KOPT-K1 (cell line): ENCODE results near the gene SORCS2.

ENCODE experiments used
- H3K27ac ChIP-seq: fragments of 200-600 bp; sonication (generic); 2 replicates; pipeline ENCODE4 v1.5.1; 2016; ENCODE audit warnings: antibody characterized with exemption, mild to moderate bottlenecking, low read depth, low read length; ENCODE audit not compliant: poor library complexity, severe bottlenecking
- H3K36me3 ChIP-seq: fragments of 200-600 bp; sonication (generic); 2 replicates; pipeline ENCODE4 v1.5.1; 2017; ENCODE audit warnings: antibody characterized with exemption, mild to moderate bottlenecking, low read length, moderate library complexity; ENCODE audit not compliant: insufficient read depth
- H3K9me3 ChIP-seq: fragments of 200-600 bp; sonication (generic); 2 replicates; pipeline ENCODE4 v1.5.1; 2017; ENCODE audit warnings: antibody characterized with exemption, low read length, mild to moderate bottlenecking; ENCODE audit not compliant: insufficient read depth, poor library complexity, severe bottlenecking

Gene SORCS2

GRCh38 chr4:7774301-7775294 lies 582.3 kb downstream of the SORCS2 start:
- no peaks in the 10 kb centered on the region for H3K9me3 ChIP-seq
- no peak overlapping the region for H3K27ac ChIP-seq
- no peaks in the 10 kb centered on the region for H3K36me3 ChIP-seq

GRCh38 chr4:7775396-7775795 lies 583.1 kb downstream of the SORCS2 start:
- Histone ChIP-seq H3K9me3 (no peaks in the 10 kb centered on the region), H3K27ac (no peak overlapping the region), H3K36me3 (no peaks in the 10 kb centered on the region)

GRCh38 chr4:7777017-7777710 lies 584.8 kb downstream of the SORCS2 start:
- no peak overlapping the region for H3K27ac ChIP-seq
- H3K36me3 ChIP-seq = no peaks in the 10 kb centered on the region
- no peaks in the 10 kb centered on the region for H3K9me3 ChIP-seq

- Histone ChIP-seq H3K9me3 (no peaks in the 10 kb centered on the region), H3K36me3 (no peaks in the 10 kb centered on the region), H3K27ac (no peak overlapping the region)
These were observed 585.7 kb downstream of the SORCS2 start for GRCh38 chr4:7777871-7778509.

GRCh38 chr4:7778510-7779431 lies 586.4 kb downstream of the SORCS2 start:
- Histone ChIP-seq H3K9me3 (no peaks in the 10 kb centered on the region), H3K36me3 (no peaks in the 10 kb centered on the region), H3K27ac (no peak overlapping the region)

- H3K9me3 ChIP-seq = no peaks in the 10 kb centered on the region
- H3K36me3 ChIP-seq = no peaks in the 10 kb centered on the region
- H3K27ac ChIP-seq = no peak overlapping the region
These were observed 587.1 kb downstream of the SORCS2 start for GRCh38 chr4:7779432-7779768.

GRCh38 chr4:7780751-7781348 lies 588.5 kb downstream of the SORCS2 start:
- Histone ChIP-seq H3K36me3 (no peaks in the 10 kb centered on the region), H3K9me3 (no peaks in the 10 kb centered on the region), H3K27ac (no peak overlapping the region)

GRCh38 chr4:7781366-7781765 lies 589.0 kb downstream of the SORCS2 start:
- Histone ChIP-seq H3K27ac (no peak overlapping the region), H3K36me3 (no peaks in the 10 kb centered on the region), H3K9me3 (no peaks in the 10 kb centered on the region)

- no peaks in the 10 kb centered on the region for H3K36me3 ChIP-seq
- H3K27ac ChIP-seq = no peak overlapping the region
- no peaks in the 10 kb centered on the region for H3K9me3 ChIP-seq
These were observed 589.7 kb downstream of the SORCS2 start for GRCh38 chr4:7781993-7782392.

- H3K36me3 ChIP-seq = no peaks in the 10 kb centered on the region
- H3K27ac ChIP-seq = no peak overlapping the region
- no peaks in the 10 kb centered on the region for H3K9me3 ChIP-seq
These were observed 590.4 kb downstream of the SORCS2 start for GRCh38 chr4:7782783-7783182.

- H3K36me3 ChIP-seq = no peaks in the 10 kb centered on the region
- H3K27ac ChIP-seq = no peak overlapping the region
- H3K9me3 ChIP-seq = no peaks in the 10 kb centered on the region
These were observed 591.2 kb downstream of the SORCS2 start for GRCh38 chr4:7783541-7783940.

- H3K9me3 ChIP-seq = no peaks in the 10 kb centered on the region
- H3K27ac ChIP-seq = no peak overlapping the region
- no peaks in the 10 kb centered on the region for H3K36me3 ChIP-seq
These were observed 592.0 kb downstream of the SORCS2 start for GRCh38 chr4:7784131-7784870.

GRCh38 chr4:7785017-7785416 lies 592.7 kb downstream of the SORCS2 start:
- H3K9me3 ChIP-seq = no peaks in the 10 kb centered on the region
- no peaks in the 10 kb centered on the region for H3K36me3 ChIP-seq
- no peak overlapping the region for H3K27ac ChIP-seq

GRCh38 chr4:7786040-7786439 lies 593.7 kb downstream of the SORCS2 start:
- H3K9me3 ChIP-seq = no peaks in the 10 kb centered on the region
- no peak overlapping the region for H3K27ac ChIP-seq
- no peaks in the 10 kb centered on the region for H3K36me3 ChIP-seq
